Measurements from ENCODE around the gene IFNGR1. TPM values are rescaled to one million over a fixed set of nuclear protein-coding genes. Genes with fewer than 3 reads are reported as not detected.

IFNGR1 gene
- total RNA-seq, 1 donor from 2014 or later = 60.5 TPM

DNA sequence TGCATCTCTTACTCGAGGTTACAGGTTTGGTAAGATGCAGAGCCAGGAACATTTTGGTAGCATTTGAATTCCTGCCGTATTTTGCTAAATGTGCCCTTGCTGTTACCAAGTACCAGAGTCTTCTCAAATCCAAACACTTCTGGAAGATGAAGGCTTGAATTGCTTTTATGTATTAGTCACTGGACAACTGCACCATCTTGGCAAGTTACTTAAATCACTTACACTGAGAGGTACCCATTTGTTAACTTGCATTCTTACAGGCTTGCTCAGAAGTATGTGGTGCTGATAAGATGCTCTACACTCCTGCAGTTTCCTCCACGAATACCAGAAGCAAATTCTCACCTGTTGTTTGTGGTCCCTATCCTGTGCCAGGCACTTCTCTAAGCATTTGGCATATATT, 58.4 kb downstream of the IFNGR1 start:
- intact Hi-C loops (cut with micrococcal nuclease) = no loop called here
- Mint-ChIP-seq H3K27ac (no peak overlapping the region), H3K27me3 (no peaks in the 10 kb centered on the region), H3K4me3 (no peak overlapping the region), H3K4me1 (peaks cover 42% of the 10 kb centered on the region), H3K9me3 (peaks cover 5% of the 10 kb centered on the region), H3K36me3 (ENCODE audit: low read depth) (no peaks in the 10 kb centered on the region)
- TF ChIP-seq, protein P1, sequence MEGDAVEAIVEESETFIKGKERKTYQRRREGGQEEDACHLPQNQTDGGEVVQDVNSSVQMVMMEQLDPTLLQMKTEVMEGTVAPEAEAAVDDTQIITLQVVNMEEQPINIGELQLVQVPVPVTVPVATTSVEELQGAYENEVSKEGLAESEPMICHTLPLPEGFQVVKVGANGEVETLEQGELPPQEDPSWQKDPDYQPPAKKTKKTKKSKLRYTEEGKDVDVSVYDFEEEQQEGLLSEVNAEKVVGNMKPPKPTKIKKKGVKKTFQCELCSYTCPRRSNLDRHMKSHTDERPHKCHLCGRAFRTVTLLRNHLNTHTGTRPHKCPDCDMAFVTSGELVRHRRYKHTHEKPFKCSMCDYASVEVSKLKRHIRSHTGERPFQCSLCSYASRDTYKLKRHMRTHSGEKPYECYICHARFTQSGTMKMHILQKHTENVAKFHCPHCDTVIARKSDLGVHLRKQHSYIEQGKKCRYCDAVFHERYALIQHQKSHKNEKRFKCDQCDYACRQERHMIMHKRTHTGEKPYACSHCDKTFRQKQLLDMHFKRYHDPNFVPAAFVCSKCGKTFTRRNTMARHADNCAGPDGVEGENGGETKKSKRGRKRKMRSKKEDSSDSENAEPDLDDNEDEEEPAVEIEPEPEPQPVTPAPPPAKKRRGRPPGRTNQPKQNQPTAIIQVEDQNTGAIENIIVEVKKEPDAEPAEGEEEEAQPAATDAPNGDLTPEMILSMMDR (IDR thresholded peaks at IDR 0.05) = no peak
- no peak for DNase-seq
- CTCF ChIA-PET = no interaction called here
- POLR2A ChIA-PET = interaction anchor here (0.9 kb wide), 1 partner anchor 57 kb away, joined by 3 read pairs; no protein-coding TSS in a partner anchor
- no peak for ATAC-seq (ENCODE audit: low read depth)

DNA sequence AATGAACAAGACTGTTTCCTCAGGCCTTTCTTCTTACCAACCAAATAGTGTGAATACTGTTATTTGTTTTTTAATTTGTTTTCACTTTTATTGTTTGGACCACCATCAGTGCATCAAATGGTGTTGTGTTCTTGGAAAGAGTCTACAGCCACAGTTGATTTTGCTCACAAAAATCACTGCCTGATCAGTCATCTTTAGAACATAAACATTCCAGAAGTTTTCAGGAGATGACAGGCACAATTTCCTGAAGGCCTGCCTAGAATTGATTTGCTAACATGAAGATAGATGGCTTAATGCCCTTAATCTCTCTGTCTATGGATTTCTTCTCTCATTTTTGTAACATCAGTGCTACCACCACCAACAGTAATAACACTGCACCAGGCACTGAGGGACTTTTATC, 59.3 kb downstream of the IFNGR1 start:
- no peaks in the 10 kb centered on the region for H3K27me3 Mint-ChIP-seq
- intact Hi-C loops (cut with micrococcal nuclease) = no loop called here
- TF ChIP-seq, protein P1 (IDR thresholded peaks at IDR 0.05) = no peak
- POLR2A ChIA-PET = no interaction called here
- no peak overlapping the region for H3K27ac Mint-ChIP-seq
- H3K4me1 Mint-ChIP-seq = peaks cover 38% of the 10 kb centered on the region
- peaks cover 5% of the 10 kb centered on the region for H3K9me3 Mint-ChIP-seq
- no peaks in the 10 kb centered on the region for H3K36me3 Mint-ChIP-seq (ENCODE audit: low read depth)
- no peak for ATAC-seq (ENCODE audit: low read depth)
- CTCF ChIA-PET = interaction anchor here (1.0 kb wide), 1 partner anchor 12 kb away, joined by 3 read pairs; no protein-coding TSS in a partner anchor
- no peak overlapping the region for H3K4me3 Mint-ChIP-seq
- no peak for DNase-seq

DNA sequence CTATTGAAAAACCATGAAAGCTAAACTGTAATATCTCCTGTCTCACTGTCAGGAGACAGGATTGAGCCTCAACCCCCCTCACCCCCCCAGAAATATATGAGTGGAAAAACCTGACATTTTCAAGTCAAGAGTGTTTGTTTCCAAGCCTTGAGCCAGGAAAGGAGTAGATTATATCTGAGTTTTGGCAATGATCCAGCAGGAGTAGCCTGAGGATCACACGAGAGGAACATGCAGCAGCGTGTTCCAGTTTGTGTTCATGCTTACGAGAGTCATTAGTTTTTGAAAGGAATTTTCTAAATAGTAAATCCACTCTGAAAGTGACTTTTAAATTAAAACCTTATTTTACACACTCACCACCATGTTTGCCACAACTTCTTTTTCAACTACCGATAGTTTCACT, 61.6 kb downstream of the IFNGR1 start:
- TF ChIP-seq, protein P1 (IDR thresholded peaks at IDR 0.05) = no peak
- ChIA-PET POLR2A (no interaction called here), CTCF (no interaction called here)
- Mint-ChIP-seq H3K4me1 (peaks cover 30% of the 10 kb centered on the region), H3K27ac (no peak overlapping the region), H3K4me3 (no peak overlapping the region), H3K36me3 (ENCODE audit: low read depth) (no peaks in the 10 kb centered on the region), H3K9me3 (no peaks in the 10 kb centered on the region), H3K27me3 (no peaks in the 10 kb centered on the region)
- ATAC-seq (ENCODE audit: low read depth) (no peak), DNase-seq (no peak)
- intact Hi-C loops (cut with micrococcal nuclease) = no loop called here

GRCh38 chr6:137156650-137157049, 62.5 kb downstream of the IFNGR1 start:
- Mint-ChIP-seq H3K4me3 (no peak overlapping the region), H3K9me3 (no peaks in the 10 kb centered on the region), H3K4me1 (peaks cover 26% of the 10 kb centered on the region), H3K27me3 (no peaks in the 10 kb centered on the region), H3K36me3 (ENCODE audit: low read depth) (no peaks in the 10 kb centered on the region), H3K27ac (no peak overlapping the region)
- intact Hi-C loops (cut with micrococcal nuclease) = loop anchor here (1.0 kb wide), 1 partner anchor 158 kb away; no protein-coding TSS in a partner anchor
- ATAC-seq (ENCODE audit: low read depth) (no peak), DNase-seq (no peak)
- CTCF ChIA-PET = interaction anchor here (1.4 to 1.7 kb wide), 4 partner anchors 55 to 158 kb away, joined by 3 to 6 read pairs (median 5); no protein-coding TSS in a partner anchor
- TF ChIP-seq, protein P1 (IDR thresholded peaks at IDR 0.05) = no peak
- POLR2A ChIA-PET = interaction anchor here (0.6 kb wide), 1 partner anchor 259 kb away, joined by 12 read pairs; no protein-coding TSS in a partner anchor

- no peak for DNase-seq
- CTCF ChIA-PET = interaction anchor here (1.2 to 1.7 kb wide), 6 partner anchors 10 to 159 kb away, joined by 3 to 6 read pairs (median 6); no protein-coding TSS in a partner anchor
- H3K27ac Mint-ChIP-seq = peak overlapping the region; percentile 59
- TF ChIP-seq, protein P1 (IDR thresholded peaks at IDR 0.05) = no peak
- POLR2A ChIA-PET = interaction anchor here (1.0 kb wide), 1 partner anchor 53 kb away, joined by 3 read pairs; no protein-coding TSS in a partner anchor
- H3K27me3 Mint-ChIP-seq = no peaks in the 10 kb centered on the region
- H3K4me1 Mint-ChIP-seq = peaks cover 21% of the 10 kb centered on the region
- ATAC-seq (ENCODE audit: low read depth) = peak; percentile 75
- intact Hi-C loops (cut with micrococcal nuclease) = loop anchor here (1.0 kb wide), 1 partner anchor 158 kb away; no protein-coding TSS in a partner anchor
- H3K36me3 Mint-ChIP-seq (ENCODE audit: low read depth) = no peaks in the 10 kb centered on the region
- peak overlapping the region; percentile 52 for H3K4me3 Mint-ChIP-seq
- H3K9me3 Mint-ChIP-seq = peaks cover 3% of the 10 kb centered on the region
These were observed 63.4 kb downstream of the IFNGR1 start for GRCh38 chr6:137155830-137156229.

Data from activated B cell treated with CpG ODN at 0.5 μM for 24 hours (primary cell).